ENCODE results near the gene RNF150.
"Not testable (repeated sequence)": the region's sequence is repeated elsewhere in the genome, so short reads cannot be mapped to it uniquely, and the experiment has no call there.

Gene RNF150

DNA sequence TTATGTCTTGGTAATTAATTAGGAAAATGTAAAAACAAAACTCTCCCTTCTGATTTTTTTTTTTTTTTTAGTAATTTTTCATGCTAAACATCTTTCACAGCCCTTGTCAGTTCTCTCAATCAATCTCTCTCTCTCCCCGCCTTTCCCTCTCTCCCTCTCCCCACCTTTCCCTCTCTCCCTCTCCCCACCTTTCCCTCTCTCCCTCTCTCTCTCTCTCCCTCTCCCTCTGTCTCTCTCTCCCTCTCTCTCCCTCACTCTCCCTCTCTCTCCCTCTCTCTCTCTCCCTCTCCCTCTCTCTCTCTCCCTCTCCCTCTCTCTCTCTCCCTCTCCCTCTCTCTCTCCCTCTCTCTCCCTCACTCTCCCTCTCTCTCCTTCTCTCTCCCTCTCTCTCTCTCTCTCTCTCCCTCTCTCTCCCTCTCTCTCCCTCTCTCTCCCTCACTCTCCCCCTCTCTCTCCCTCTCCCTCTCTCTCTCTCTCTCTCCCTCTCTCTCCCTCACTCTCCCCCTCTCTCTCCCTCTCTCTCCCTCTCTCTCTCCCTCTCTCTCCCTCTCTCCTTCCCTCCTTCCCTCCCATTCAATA, 322.6 kb downstream of the RNF150 start:
- DNase-seq, result not testable (repeated sequence)
